WI38 (cell line): Measurements from ENCODE around the gene CAMK2G.

Source experiments
- H3K4me3 ChIP-seq: 2 replicates; pipeline ENCODE4 v1.5.1; 2011; ENCODE audit warnings: low read depth, mild to moderate bottlenecking, control low read depth, low read length
- TF ChIP-seq, protein P1 (sequence below): IDR thresholded peaks from 2 replicates; pipeline ENCODE4 v1.5.1; 2012; ENCODE audit warnings: low read depth, mild to moderate bottlenecking, control low read depth, low read length

The CAMK2G gene

DNA sequence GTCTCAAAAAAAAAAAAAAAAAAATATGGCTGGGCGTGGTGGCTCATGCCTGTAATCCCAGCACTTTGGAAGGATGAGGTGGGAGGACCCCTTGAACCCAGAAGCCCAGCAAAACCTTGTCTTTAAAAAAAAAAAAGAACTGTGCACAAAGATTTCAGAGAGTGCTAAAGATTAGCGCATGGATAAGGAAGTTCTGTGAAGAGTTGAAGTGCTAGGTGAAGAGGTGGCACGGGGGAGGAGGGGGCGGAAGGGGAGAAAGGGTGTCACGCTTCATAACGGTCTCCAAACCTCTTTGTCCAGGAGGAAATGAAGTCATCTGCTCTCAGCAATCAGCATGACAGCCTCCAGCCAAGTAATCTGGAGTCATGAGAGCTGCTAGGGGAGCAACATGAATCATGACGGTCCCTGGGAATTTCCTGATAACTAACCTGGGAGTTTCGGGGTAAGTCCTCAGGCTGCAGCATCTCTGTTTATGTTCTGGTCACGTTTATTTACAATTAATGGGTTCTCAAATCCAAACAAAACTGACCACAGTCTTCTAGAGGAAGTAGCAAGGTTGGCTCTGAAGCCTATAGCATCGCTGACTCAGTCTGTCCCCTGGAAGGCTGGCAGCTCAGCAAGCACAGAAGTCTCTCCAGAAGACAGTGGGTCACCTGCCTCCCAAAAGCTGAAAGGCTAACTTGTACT lies 34.6 kb upstream of the CAMK2G start:
- no peak overlapping the region; the same call in none of the 2 replicates for H3K4me3 ChIP-seq
- TF ChIP-seq, protein P1, sequence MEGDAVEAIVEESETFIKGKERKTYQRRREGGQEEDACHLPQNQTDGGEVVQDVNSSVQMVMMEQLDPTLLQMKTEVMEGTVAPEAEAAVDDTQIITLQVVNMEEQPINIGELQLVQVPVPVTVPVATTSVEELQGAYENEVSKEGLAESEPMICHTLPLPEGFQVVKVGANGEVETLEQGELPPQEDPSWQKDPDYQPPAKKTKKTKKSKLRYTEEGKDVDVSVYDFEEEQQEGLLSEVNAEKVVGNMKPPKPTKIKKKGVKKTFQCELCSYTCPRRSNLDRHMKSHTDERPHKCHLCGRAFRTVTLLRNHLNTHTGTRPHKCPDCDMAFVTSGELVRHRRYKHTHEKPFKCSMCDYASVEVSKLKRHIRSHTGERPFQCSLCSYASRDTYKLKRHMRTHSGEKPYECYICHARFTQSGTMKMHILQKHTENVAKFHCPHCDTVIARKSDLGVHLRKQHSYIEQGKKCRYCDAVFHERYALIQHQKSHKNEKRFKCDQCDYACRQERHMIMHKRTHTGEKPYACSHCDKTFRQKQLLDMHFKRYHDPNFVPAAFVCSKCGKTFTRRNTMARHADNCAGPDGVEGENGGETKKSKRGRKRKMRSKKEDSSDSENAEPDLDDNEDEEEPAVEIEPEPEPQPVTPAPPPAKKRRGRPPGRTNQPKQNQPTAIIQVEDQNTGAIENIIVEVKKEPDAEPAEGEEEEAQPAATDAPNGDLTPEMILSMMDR, result no peak

DNA sequence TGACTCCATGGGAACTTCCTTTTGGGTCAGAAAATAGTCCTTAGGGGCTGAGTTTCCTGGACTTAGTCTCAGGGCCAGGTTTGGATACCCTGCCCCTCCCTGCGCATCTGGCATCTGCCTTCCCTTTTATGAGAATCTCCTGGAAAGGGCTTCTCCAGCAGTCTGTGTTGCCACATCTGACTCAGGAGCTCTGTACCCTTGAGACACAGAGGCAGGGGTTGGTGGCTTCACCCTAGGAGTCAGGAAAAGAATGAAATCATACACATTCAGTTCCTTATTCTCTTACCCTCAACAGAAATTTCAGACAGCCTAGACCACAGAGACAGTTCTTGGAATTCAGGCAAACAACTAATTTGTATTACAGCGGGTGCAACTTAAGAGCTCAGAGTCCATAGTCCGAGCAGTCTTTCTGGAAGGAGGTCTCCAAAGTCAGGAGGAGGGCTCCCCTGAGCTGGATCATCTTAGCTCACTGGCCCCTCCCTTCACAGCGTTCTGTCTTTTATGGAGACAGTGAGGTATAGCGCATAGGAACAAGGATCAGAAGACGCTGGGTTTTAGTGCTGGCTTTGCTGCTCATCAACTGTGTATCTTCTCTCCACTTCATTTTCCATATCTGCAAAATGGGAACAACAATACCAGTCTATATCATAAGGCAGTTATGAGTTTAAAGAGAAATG lies 33.6 kb upstream of the CAMK2G start:
- TF ChIP-seq, protein P1, result no peak

DNA sequence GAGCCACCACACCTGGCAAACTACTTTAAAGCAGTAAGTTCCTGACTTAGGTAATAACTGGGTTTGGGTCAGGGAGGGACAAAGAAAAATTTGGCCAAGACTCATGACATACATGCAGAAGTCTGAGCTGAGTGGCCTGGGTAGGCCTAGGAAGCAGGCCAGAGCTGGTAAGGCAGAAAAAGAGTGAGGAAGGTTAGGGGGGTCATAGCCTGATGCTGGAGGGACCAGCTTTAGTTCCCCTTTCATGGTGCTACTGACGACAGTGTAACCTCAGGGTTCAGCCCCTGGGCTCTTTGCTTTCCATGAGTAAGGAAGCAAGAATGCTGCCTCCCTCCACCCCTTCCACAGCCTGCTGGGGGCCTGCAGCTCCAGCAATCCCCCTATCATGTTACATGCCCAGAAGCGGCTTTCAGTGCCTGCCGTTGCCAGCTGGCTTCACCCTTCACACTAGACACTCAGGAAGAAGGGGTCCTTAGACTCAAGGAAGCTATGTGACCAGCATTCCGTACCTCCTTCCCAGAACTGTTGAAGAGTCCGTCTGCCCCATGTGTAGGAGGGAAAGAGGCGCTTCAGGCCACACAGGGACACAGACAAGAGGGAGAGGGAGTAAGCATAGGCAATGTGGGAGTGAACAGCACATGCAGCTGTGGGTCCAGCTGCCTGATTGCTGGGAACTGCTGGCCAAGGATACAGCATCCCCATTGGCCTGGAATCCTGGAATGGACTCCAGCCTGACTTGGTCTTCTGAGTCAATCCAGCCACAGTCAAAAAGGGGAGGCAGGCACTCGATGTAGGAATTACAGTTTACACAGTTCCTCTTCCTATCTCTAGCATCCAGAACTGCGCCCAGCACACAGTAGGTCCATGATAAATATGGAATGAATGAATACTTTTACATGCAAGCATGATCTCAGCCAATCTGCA lies 32.4 kb upstream of the CAMK2G start:
- TF ChIP-seq, protein P1, result no peak

More for the DNA sequence above, 33.6 kb upstream of the CAMK2G start:
- no peak overlapping the region for H3K4me3 ChIP-seq

DNA sequence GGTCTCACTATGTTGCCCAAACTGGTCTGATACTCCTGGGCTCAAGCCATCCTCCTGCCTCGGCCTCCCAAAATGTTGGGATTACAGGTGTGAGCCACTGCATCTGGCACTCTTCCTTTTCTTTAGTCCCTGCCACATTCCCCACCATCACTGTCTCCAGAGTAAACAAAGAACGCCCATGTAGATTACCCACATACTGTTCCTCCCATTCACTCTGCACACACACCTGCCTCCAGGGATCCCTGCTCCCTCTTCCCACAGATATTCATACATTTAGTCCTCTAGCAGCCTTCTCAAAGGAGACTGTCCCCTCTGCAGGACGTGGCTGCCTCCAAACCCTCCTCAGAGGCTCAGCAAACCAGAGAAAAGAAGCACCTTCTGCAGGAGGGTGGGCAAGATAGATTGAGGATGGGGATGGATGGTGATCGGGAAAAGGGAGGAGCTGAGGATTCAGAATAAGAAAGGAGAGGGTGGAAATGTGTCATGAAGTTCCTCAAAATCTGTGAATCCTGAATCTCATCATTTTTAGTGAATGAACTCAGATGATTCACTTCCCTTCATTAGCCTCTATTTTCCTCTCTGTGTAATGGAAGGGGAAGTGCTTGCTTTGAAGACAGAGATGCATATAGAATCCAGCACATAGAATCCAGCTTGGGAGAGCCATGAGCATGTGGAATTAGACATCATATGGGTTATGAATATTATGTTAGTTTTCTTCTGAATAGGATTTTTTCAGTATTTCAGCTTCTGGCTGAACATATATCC lies 31.1 kb upstream of the CAMK2G start:
- H3K4me3 ChIP-seq, result no peak overlapping the region
- TF ChIP-seq, protein P1, result no peak

More for the DNA sequence above, 32.4 kb upstream of the CAMK2G start:
- H3K4me3 ChIP-seq, result peak overlapping the region; percentile 41

DNA sequence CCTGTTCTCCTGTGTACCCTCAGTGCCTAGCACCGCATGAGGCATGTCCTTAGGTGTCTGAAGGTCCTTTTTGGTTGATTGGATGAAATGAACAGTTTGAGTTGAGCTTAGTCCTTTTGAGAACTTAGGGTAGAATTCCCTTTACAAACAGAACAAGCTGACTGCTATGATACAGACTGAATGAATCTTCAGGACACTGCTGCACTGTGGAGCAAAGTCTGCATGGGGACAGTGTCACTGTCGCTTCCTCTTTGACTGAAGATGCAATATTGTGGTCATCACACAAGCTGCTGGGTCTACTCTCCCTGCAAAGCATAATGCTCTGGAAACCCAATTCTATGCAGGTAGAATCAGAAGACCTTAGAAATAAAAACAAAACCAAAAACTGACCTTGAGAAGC lies 28.0 kb upstream of the CAMK2G start:
- TF ChIP-seq, protein P1, result no peak
- no peak overlapping the region for H3K4me3 ChIP-seq

DNA sequence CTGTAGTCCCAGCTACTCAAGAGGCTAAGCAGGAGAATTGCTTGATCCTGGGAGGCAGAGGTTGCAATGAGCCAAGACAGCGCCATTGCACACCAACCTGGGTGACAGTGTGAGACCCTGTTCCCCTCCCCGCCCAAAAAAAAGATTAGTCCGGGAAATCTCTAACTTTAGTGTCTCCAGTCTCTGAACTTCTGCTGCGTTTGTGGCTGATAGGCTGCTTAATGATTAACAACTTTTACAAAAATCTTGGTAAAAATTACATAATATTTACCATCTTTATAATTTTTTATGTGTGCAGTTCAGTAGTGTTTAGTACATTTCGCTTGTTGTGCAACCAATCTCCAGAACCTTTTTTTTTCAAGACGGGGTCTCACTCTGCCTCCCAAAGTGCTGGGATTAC lies 26.9 kb upstream of the CAMK2G start:
- TF ChIP-seq, protein P1, result no peak
- no peak overlapping the region for H3K4me3 ChIP-seq
